PC-3 (cell line): Measurements from ENCODE around the gene ILDR2. TPM values are rescaled to one million over a fixed set of nuclear protein-coding genes. Genes with fewer than 3 reads are reported as not detected.

Source experiments
- ATAC-seq: fragments of 200-7000 bp; cut with Tn5 transposase; 2 replicates; pipeline ENCODE4 v1.9.1; 2020; ENCODE audit warnings: mild to moderate bottlenecking, moderate library complexity
- Bru-seq: library from RNA; stranded (reverse); fragments of 400-500 nt; gene quantifications from one replicate; lab custom pipeline; 2021; lab: Mats Ljungman, UMichigan
- BruChase-seq, 2 experiments: library from RNA; stranded (reverse); fragments of 400-500 nt; gene quantifications; one replicate each; lab custom pipeline; 2021; lab: Mats Ljungman, UMichigan
- BruUV-seq: library from RNA; stranded (reverse); fragments of 400-500 nt; replicated peaks from 2 replicates; lab custom pipeline; 2021; lab: Mats Ljungman, UMichigan
- CTCF ChIA-PET: fragments of 300-600 bp; sonication (Branson Sonifier 250); formaldehyde crosslinking; loops from one replicate; lab custom pipeline; 2022; ENCODE audit warnings: antibody characterized with exemption; lab: Charles Lee
- POLR2A ChIA-PET: fragments of 300-600 bp; sonication (Branson Sonifier 250); formaldehyde crosslinking; loops from one replicate; lab custom pipeline; 2022; ENCODE audit warnings: antibody characterized with exemption; ENCODE audit not compliant: unreplicated experiment; lab: Charles Lee
- DNase-seq: peaks from one replicate; pipeline ENCODE4 v3.0.0-alpha.2; 2015
- H2AFZ ChIP-seq: fragments of 300-600 bp; sonication (generic); 2 replicates; pipeline ENCODE4 v1.6.0; 2016; ENCODE audit warnings: antibody characterized with exemption, low read length
- H3F3A ChIP-seq: fragments of 300-600 bp; sonication (generic); one replicate; pipeline ENCODE4 v1.6.0; 2017; ENCODE audit warnings: antibody characterized with exemption, low read length, control low read depth, mild to moderate bottlenecking; ENCODE audit not compliant: unreplicated experiment
- H3K27ac ChIP-seq: fragments of 300-600 bp; sonication (generic); 2 replicates; pipeline ENCODE4 v1.5.1; 2016; ENCODE audit warnings: mild to moderate bottlenecking, low read length
- H3K27me3 ChIP-seq: fragments of 300-600 bp; sonication (generic); 2 replicates; pipeline ENCODE4 v1.6.1; 2016; ENCODE audit warnings: low read length, mixed read lengths
- H3K36me3 ChIP-seq: fragments of 300-600 bp; sonication (generic); 2 replicates; pipeline ENCODE4 v1.6.1; 2016; ENCODE audit warnings: low read depth, mixed run types, low read length, mixed read lengths
- H3K4me1 ChIP-seq: fragments of 300-600 bp; sonication (generic); 2 replicates; pipeline ENCODE4 v1.5.1; 2016; ENCODE audit warnings: low read length; ENCODE audit not compliant: insufficient read depth
- H3K4me2 ChIP-seq: fragments of 300-600 bp; sonication (generic); 2 replicates; pipeline ENCODE4 v1.6.0; 2016; ENCODE audit warnings: low read length
- H3K4me3 ChIP-seq: fragments of 300-600 bp; sonication (generic); 2 replicates; pipeline ENCODE4 v1.5.1; 2016; ENCODE audit warnings: mild to moderate bottlenecking, low read length, mixed read lengths
- H3K79me2 ChIP-seq: fragments of 300-600 bp; sonication (generic); 2 replicates; pipeline ENCODE4 v1.6.1; 2017; ENCODE audit warnings: low read length, mixed read lengths
- H3K9ac ChIP-seq: fragments of 300-600 bp; sonication (generic); 2 replicates; pipeline ENCODE4 v1.6.0; 2016; ENCODE audit warnings: mild to moderate bottlenecking, low read length
- H3K9me2 ChIP-seq: fragments of 300-600 bp; sonication (generic); replicated peaks from 2 replicates; pipeline ENCODE4 v1.6.1; 2016; ENCODE audit warnings: mixed run types, low read length, mixed read lengths
- H3K9me3 ChIP-seq: fragments of 300-600 bp; sonication (generic); 2 replicates; pipeline ENCODE4 v1.6.1; 2016; ENCODE audit warnings: low read length, mixed read lengths
- H4K20me1 ChIP-seq: fragments of 300-600 bp; sonication (generic); 2 replicates; pipeline ENCODE4 v1.6.1; 2016; ENCODE audit warnings: low read length, mixed read lengths
- CTCF ChIP-seq: fragments of 300-600 bp; sonication (generic); conservative IDR thresholded peaks from 2 replicates; pipeline ENCODE4 v1.5.1; 2017; ENCODE audit warnings: antibody characterized with exemption, low read depth, mild to moderate bottlenecking, low read length
- EZH2 ChIP-seq: fragments of 300-600 bp; sonication (generic); IDR thresholded peaks from one replicate; pipeline ENCODE4 v1.6.1; 2017; ENCODE audit warnings: antibody characterized with exemption, mild to moderate bottlenecking, low read length; ENCODE audit not compliant: unreplicated experiment
- EZH2phosphoT487 ChIP-seq: fragments of 300-600 bp; sonication (generic); IDR thresholded peaks from 2 replicates; pipeline ENCODE4 v1.6.1; 2018; ENCODE audit warnings: mild to moderate bottlenecking, antibody characterized with exemption, low read length, borderline replicate concordance
- intact Hi-C: fragments of 100-400 bp; cut with micrococcal nuclease; formaldehyde crosslinking; loops from 2 replicates; pipeline ENCODE4 v1.9.0; 2023
- long read RNA-seq: library from polyadenylated mRNA; unstranded; transcript quantifications from one replicate; pipeline ENCODE4 v2.0.0, GENCODE V29; 2021; ENCODE audit not compliant: unreplicated experiment
- total RNA-seq: library from RNA; depleted of rRNA; stranded (reverse); fragments of >200 nt; gene quantifications from 2 replicates; pipeline ENCODE4 v1.2.3, GENCODE V29; 2014; rRNA removed

Gene ILDR2
- total RNA-seq (under 0.01 TPM in 1 of 2 replicates, not detected in the other), Bru-seq, nascent RNA (not detected), BruChase-seq, experiment 1, labeled RNA remaining after a 6-hour chase (percentile 1 among the genes with signal in this experiment), BruChase-seq, experiment 2, labeled RNA remaining after a 2-hour chase (percentile 1 among the genes with signal in this experiment)
- long read RNA-seq, result 0 reads

- intact Hi-C loops, result loop anchor here (10.0 kb wide), 1 partner anchor 79 kb away; no protein-coding TSS in a partner anchor
- CTCF ChIA-PET, result no interaction called here
Observed at GRCh38 chr1:166975361-166976129, at the start of gene ILDR2. Gene ILDR2, minus strand, starts transcription at chr1:166975540. Its CDS starts 272 bp downstream, at chr1:166975268.

GRCh38 chr1:167022384-167022783, 47.0 kb upstream of the ILDR2 start:
- Histone ChIP-seq H3K4me1 (no peaks in the 10 kb centered on the region), H3K4me2 (no peak overlapping the region), H3K79me2 (no peaks in the 10 kb centered on the region), H3K9me2 (no peaks in the 10 kb centered on the region), H2AFZ (no peak overlapping the region), H3K4me3 (no peak overlapping the region), H3K36me3 (no peaks in the 10 kb centered on the region), H3K27ac (no peak overlapping the region), H3K9me3 (no peaks in the 10 kb centered on the region), H3K9ac (no peak overlapping the region), H3F3A (no peaks in the 10 kb centered on the region), H4K20me1 (no peaks in the 10 kb centered on the region), H3K27me3 (peaks cover 55% of the 10 kb centered on the region)
- CTCF ChIA-PET, result no interaction called here
- ATAC-seq, result no peak
- POLR2A ChIA-PET, result no interaction called here
- no peak for DNase-seq
- BruUV-seq, result no TSS peak
- TF ChIP-seq EZH2phosphoT487, result no peak
- no peak for TF ChIP-seq EZH2
- TF ChIP-seq CTCF, result no peak
- intact Hi-C loops, result no loop called here

More at GRCh38 chr1:166975361-166976129, at the start of gene ILDR2:
- Histone ChIP-seq H3K4me2 (peak within 1 kb of the TSS; percentile 88), H3K27ac (no peak within 1 kb of the TSS), H3K36me3 (no peaks in the 10 kb centered on the region), H3K9me2 (no peaks in the 10 kb centered on the region), H3K4me1 (no peaks in the 10 kb centered on the region), H3K4me3 (peak within 1 kb of the TSS; percentile 66), H3K27me3 (peaks cover 87% of the 10 kb centered on the region), H3K9ac (no peak within 1 kb of the TSS), H2AFZ (peak within 1 kb of the TSS; percentile 73), H3F3A (no peaks in the 10 kb centered on the region), H4K20me1 (0 out of 2 replicates have a peak, but pooled peaks cover 4% of the 10 kb centered on the region), H3K9me3 (no peaks in the 10 kb centered on the region), H3K79me2 (no peaks in the 10 kb centered on the region)
- POLR2A ChIA-PET, result no interaction called here
- peak; percentile 62; the same call in 1 of the 2 replicates for TF ChIP-seq EZH2phosphoT487
- peak; percentile 97 for TF ChIP-seq EZH2
- no peak for TF ChIP-seq CTCF
- BruUV-seq, result no TSS peak
- DNase-seq (peak; percentile 10), ATAC-seq (peak; percentile 70)
